Measurements from ENCODE around the gene TSNAXIP1.

Gene TSNAXIP1

DNA sequence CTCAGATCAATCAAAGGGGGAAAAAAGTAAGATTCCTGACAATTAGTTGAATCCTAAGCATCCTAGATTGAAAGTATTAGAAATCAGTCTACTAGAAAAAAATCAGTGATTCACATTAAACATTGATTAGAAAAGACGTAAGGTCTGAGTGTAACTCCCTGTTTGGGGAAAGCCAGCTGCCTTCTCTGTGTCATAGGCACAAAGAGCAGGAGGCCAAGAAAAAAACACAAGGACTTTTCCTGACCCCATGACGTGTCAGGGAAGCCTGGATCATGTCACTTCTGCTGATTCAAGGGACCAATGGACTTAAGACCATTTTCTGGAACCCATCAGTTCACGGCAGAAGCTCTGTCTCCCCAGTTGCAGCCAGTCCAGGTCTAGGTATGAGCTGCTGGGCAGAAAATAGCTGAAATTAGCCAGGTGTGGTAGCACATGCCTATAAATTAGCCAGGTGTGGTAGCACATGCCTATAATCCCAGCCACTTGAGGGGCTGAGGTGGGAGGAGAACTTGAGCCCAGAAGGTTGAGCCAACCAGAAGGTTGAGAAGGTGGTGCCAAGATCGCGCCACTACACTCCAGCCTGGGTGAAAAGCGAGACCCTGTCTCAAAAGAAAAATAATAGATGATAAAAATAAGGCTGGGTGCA lies 36.2 kb upstream of the TSNAXIP1 start:
- Histone ChIP-seq H3K4me3 (ENCODE audit: low read length) (no peak overlapping the region), H3K27ac (ENCODE audit: low read length) (no peak overlapping the region), H3K36me3 (ENCODE audit: control insufficient read depth, low read depth, low read length) (no peaks in the 10 kb centered on the region), H3K9me3 (ENCODE audit: control insufficient read depth, low read depth, low read length) (no peaks in the 10 kb centered on the region), H3K4me1 (ENCODE audit: control insufficient read depth, low read depth, low read length) (no peaks in the 10 kb centered on the region), H3K9ac (ENCODE audit: low read length) (no peak overlapping the region), H3K27me3 (ENCODE audit: control insufficient read depth, insufficient read depth, low read length) (no peaks in the 10 kb centered on the region)

- H3K9me3 ChIP-seq (ENCODE audit: control insufficient read depth, low read depth, low read length), result no peaks in the 10 kb centered on the region
- no peaks in the 10 kb centered on the region for H3K36me3 ChIP-seq (ENCODE audit: control insufficient read depth, low read depth, low read length)
- H3K27ac ChIP-seq (ENCODE audit: low read length), result no peak overlapping the region
- no peak overlapping the region for H3K9ac ChIP-seq (ENCODE audit: low read length)
- no peak overlapping the region for H3K4me3 ChIP-seq (ENCODE audit: low read length)
- H3K4me1 ChIP-seq (ENCODE audit: control insufficient read depth, low read depth, low read length), result no peaks in the 10 kb centered on the region
- no peaks in the 10 kb centered on the region for H3K27me3 ChIP-seq (ENCODE audit: control insufficient read depth, insufficient read depth, low read length)
These were observed 33.6 kb upstream of the TSNAXIP1 start for GRCh38 chr16:67773099-67773498.

DNA sequence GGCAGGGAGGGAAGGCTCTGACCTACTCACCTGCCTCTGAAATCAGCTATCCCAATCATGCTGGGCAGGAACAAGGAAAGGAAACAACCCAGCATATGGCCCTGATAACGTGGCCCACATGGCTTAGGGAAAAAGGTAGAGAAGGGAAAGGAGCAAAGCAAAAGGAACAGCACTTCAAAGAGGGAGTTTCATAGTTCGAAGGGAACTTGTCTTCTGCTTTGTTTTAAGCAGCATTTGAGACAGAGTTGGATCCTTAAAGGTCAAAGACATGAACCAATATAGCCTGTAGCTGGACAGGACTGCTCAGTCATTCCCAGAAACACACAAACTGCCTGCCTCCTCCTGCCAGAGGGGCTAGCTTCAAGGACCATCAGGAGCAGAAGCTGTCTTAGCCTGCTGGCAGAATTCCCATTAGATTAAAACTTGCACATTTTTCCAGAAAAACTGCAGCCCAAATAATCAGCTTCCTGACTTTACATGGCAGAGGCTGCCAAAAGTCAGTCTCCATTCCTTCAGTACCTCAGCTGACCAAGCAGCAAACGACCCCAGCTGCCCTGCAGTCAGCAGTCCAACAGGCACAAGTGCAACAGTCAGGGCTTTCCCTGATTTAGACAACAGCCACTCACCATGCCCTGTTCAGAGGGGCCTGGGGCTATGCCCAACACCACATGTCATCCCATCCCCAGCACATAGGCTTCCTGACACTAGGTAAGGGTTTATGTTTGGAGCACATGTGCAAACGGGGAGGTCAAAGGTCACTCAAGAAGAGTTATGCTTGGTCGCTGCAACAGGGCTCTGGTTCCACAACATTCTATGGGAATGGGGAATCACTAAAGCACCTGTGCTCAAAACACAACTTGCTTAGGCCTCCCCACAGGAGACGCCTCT lies 32.9 kb upstream of the TSNAXIP1 start:
- no peaks in the 10 kb centered on the region for H3K4me1 ChIP-seq (ENCODE audit: control insufficient read depth, low read depth, low read length)
- H3K36me3 ChIP-seq (ENCODE audit: control insufficient read depth, low read depth, low read length), result no peaks in the 10 kb centered on the region
- H3K27me3 ChIP-seq (ENCODE audit: control insufficient read depth, insufficient read depth, low read length), result no peaks in the 10 kb centered on the region
- H3K27ac ChIP-seq (ENCODE audit: low read length), result no peak overlapping the region
- no peak overlapping the region for H3K4me3 ChIP-seq (ENCODE audit: low read length)
- no peaks in the 10 kb centered on the region for H3K9me3 ChIP-seq (ENCODE audit: control insufficient read depth, low read depth, low read length)
- H3K9ac ChIP-seq (ENCODE audit: low read length), result no peak overlapping the region

DNA sequence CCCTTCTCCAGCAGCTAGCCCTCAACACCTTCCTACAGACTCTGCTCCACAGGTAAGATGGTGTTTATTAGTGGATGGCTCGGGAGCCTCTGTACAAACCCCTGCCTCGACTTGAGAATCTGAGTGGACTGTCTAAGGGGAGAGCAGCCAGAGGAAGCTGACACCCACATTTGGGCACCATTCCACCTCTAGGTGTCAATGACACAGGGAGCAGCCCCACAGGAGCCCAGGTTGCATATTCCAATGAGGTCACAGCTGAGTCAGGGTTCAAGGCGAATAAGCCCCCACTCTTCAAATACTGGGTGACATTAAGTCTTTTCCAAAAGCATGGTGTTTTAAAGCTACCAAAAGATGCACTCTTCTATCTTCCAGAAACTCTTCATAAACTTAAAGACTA lies 32.2 kb upstream of the TSNAXIP1 start:
- H3K27ac ChIP-seq (ENCODE audit: low read length), result no peak overlapping the region
- no peak overlapping the region for H3K4me3 ChIP-seq (ENCODE audit: low read length)
- H3K27me3 ChIP-seq (ENCODE audit: control insufficient read depth, insufficient read depth, low read length), result no peaks in the 10 kb centered on the region
- H3K9ac ChIP-seq (ENCODE audit: low read length), result no peak overlapping the region
- no peaks in the 10 kb centered on the region for H3K9me3 ChIP-seq (ENCODE audit: control insufficient read depth, low read depth, low read length)
- no peaks in the 10 kb centered on the region for H3K36me3 ChIP-seq (ENCODE audit: control insufficient read depth, low read depth, low read length)
- H3K4me1 ChIP-seq (ENCODE audit: control insufficient read depth, low read depth, low read length), result no peaks in the 10 kb centered on the region

DNA sequence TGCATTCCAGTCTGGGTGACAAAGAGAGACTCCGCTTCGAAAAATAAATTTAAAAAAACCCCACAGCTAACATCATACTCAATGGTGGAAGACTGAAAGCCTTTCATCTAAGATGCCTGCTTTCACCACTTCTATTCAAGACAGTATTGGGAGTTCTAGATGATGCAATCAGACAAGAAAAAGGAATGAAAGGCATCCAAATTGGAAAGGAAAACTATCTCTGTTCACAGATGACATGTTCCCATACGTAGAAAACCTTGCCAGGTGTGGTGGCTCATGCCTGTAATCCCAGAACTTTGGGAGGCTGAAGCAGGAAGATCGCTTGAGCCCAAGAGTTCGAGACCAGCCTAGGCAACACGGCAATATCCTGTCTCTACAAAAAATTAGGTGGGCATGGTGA lies 31.4 kb upstream of the TSNAXIP1 start:
- H3K9ac ChIP-seq (ENCODE audit: low read length), result no peak overlapping the region
- no peaks in the 10 kb centered on the region for H3K9me3 ChIP-seq (ENCODE audit: control insufficient read depth, low read depth, low read length)
- H3K27ac ChIP-seq (ENCODE audit: low read length), result no peak overlapping the region
- H3K4me1 ChIP-seq (ENCODE audit: control insufficient read depth, low read depth, low read length), result no peaks in the 10 kb centered on the region
- H3K27me3 ChIP-seq (ENCODE audit: control insufficient read depth, insufficient read depth, low read length), result no peaks in the 10 kb centered on the region
- H3K4me3 ChIP-seq (ENCODE audit: low read length), result no peak overlapping the region
- H3K36me3 ChIP-seq (ENCODE audit: control insufficient read depth, low read depth, low read length), result no peaks in the 10 kb centered on the region

GRCh38 chr16:67779256-67780014 lies 27.3 kb upstream of the TSNAXIP1 start:
- no peak overlapping the region for H3K9ac ChIP-seq (ENCODE audit: low read length)

DNA sequence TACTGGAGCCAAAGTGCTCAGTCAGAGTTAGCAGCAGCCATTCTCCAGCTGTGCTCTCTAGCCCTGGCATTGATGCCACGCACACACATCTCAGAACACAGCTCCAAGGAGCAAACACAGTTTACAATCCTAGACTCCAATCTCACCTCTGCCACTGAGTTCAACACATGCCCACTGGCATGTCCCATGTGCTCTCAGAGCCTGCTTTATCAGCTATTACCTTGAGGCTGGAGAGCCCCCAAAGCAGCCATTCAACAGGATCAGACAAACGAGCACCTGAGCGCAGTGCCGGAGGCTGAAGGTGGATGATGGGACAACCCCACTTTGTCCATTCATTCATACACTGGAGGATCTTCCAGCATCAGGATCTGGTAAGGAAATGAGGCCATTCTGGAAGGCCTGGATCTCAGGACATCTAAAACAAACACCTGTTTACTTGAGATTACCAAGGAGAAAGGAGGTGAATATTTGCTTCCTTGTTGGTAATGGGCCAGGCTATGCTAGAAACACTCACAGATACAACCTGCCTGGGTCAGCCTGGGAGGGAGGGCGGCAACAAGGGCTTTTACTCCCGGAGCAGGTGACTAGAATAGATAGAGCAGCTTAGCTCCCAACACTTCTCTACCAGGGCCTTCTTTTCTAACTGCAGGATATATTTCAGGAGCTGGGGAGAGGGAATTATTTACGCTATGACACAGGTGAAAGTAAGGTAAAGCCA lies 25.7 kb upstream of the TSNAXIP1 start:
- Histone ChIP-seq H3K27ac (ENCODE audit: low read length) (no peak overlapping the region), H3K27me3 (ENCODE audit: control insufficient read depth, insufficient read depth, low read length) (no peaks in the 10 kb centered on the region), H3K36me3 (ENCODE audit: control insufficient read depth, low read depth, low read length) (no peaks in the 10 kb centered on the region), H3K9ac (ENCODE audit: low read length) (no peak overlapping the region), H3K4me3 (ENCODE audit: low read length) (no peak overlapping the region), H3K4me1 (ENCODE audit: control insufficient read depth, low read depth, low read length) (no peaks in the 10 kb centered on the region), H3K9me3 (ENCODE audit: control insufficient read depth, low read depth, low read length) (no peaks in the 10 kb centered on the region)

More at GRCh38 chr16:67779256-67780014, 27.3 kb upstream of the TSNAXIP1 start:
- no peaks in the 10 kb centered on the region for H3K4me1 ChIP-seq (ENCODE audit: control insufficient read depth, low read depth, low read length)
- H3K4me3 ChIP-seq (ENCODE audit: low read length), result no peak overlapping the region
- H3K36me3 ChIP-seq (ENCODE audit: control insufficient read depth, low read depth, low read length), result no peaks in the 10 kb centered on the region
- no peak overlapping the region for H3K27ac ChIP-seq (ENCODE audit: low read length)
- H3K9me3 ChIP-seq (ENCODE audit: control insufficient read depth, low read depth, low read length), result no peaks in the 10 kb centered on the region
- no peaks in the 10 kb centered on the region for H3K27me3 ChIP-seq (ENCODE audit: control insufficient read depth, insufficient read depth, low read length)

GRCh38 chr16:67781565-67781921 lies 25.1 kb upstream of the TSNAXIP1 start:
- no peak overlapping the region for H3K27ac ChIP-seq (ENCODE audit: low read length)
- H3K9me3 ChIP-seq (ENCODE audit: control insufficient read depth, low read depth, low read length), result no peaks in the 10 kb centered on the region
- no peak overlapping the region for H3K4me3 ChIP-seq (ENCODE audit: low read length)
- no peak overlapping the region for H3K9ac ChIP-seq (ENCODE audit: low read length)
- H3K4me1 ChIP-seq (ENCODE audit: control insufficient read depth, low read depth, low read length), result no peaks in the 10 kb centered on the region
- no peaks in the 10 kb centered on the region for H3K27me3 ChIP-seq (ENCODE audit: control insufficient read depth, insufficient read depth, low read length)
- no peaks in the 10 kb centered on the region for H3K36me3 ChIP-seq (ENCODE audit: control insufficient read depth, low read depth, low read length)

GRCh38 chr16:67782567-67783352 lies 23.9 kb upstream of the TSNAXIP1 start:
- Histone ChIP-seq H3K27me3 (ENCODE audit: control insufficient read depth, insufficient read depth, low read length) (no peaks in the 10 kb centered on the region), H3K4me1 (ENCODE audit: control insufficient read depth, low read depth, low read length) (no peaks in the 10 kb centered on the region), H3K9ac (ENCODE audit: low read length) (no peak overlapping the region), H3K9me3 (ENCODE audit: control insufficient read depth, low read depth, low read length) (no peaks in the 10 kb centered on the region), H3K4me3 (ENCODE audit: low read length) (no peak overlapping the region), H3K27ac (ENCODE audit: low read length) (no peak overlapping the region), H3K36me3 (ENCODE audit: control insufficient read depth, low read depth, low read length) (no peaks in the 10 kb centered on the region)

- Histone ChIP-seq H3K4me3 (ENCODE audit: low read length) (no peak overlapping the region), H3K4me1 (ENCODE audit: control insufficient read depth, low read depth, low read length) (no peaks in the 10 kb centered on the region), H3K9me3 (ENCODE audit: control insufficient read depth, low read depth, low read length) (no peaks in the 10 kb centered on the region), H3K36me3 (ENCODE audit: control insufficient read depth, low read depth, low read length) (no peaks in the 10 kb centered on the region), H3K27ac (ENCODE audit: low read length) (no peak overlapping the region), H3K27me3 (ENCODE audit: control insufficient read depth, insufficient read depth, low read length) (no peaks in the 10 kb centered on the region), H3K9ac (ENCODE audit: low read length) (no peak overlapping the region)
These were observed 23.4 kb upstream of the TSNAXIP1 start for GRCh38 chr16:67783353-67783725.

Measured in iPS-18a (cell line).